SK-N-MC (cell line): Measurements from ENCODE around the gene PDCD4.

Source experiments
- EZH2 ChIP-seq: fragments of 200-600 bp; sonication (generic); IDR thresholded peaks from one replicate; pipeline ENCODE4 v1.6.1; 2017; ENCODE audit warnings: antibody characterized with exemption
- POLR2AphosphoS5 ChIP-seq: IDR thresholded peaks from 2 replicates; pipeline ENCODE4 v1.6.1; 2012; ENCODE audit warnings: mild to moderate bottlenecking, low read depth, low read length, borderline replicate concordance

DNA sequence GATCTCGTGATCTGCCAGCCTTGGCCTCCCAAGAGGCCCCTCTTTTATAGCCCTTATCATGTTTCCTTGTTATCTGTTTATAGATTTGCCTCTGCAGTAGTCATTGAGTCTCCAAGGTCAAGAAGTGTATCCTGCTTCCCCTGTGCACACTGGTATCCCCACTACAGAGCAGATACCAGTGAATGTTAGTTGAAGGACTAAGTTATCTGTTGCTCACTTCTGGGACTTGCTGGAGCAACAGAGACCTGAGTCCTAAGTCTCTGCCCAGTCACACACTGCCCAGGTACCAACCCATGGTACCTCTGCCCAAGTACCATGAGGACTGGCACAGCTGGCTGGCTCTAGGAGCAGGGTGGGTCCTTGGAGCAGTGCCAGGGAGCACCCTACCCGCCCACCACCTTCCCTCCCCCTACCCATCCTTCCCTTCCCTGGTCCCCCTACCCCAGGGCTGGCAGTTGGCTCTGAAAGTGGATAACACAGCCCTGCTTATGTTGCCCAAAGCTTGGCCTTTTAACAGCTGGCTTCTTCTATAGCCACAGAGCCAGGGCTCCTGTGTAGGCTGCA is 26.5 kb upstream of the PDCD4 start:
- TF ChIP-seq EZH2 = no peak
- no peak for TF ChIP-seq POLR2AphosphoS5
